Epithelial cell of prostate (primary cell): ENCODE measurements around the gene ELOVL5.
"Not testable (repeated sequence)": the region's sequence is repeated elsewhere in the genome, so short reads cannot be mapped to it uniquely, and the experiment has no call there.

ENCODE experiments used
- DNase-seq: peaks from one replicate; pipeline ENCODE4 v3.0.0-alpha.2; 2011; ENCODE audit warnings: low read depth, low spot score
- H3K27ac ChIP-seq: fragments of 450-650 bp; 2 replicates; pipeline ENCODE4 v1.5.1; 2017; ENCODE audit warnings: mild to moderate bottlenecking

Gene ELOVL5

GRCh38 chr6:53333439-53334408 lies 15.0 kb downstream of the ELOVL5 start:
- no peak overlapping the region for H3K27ac ChIP-seq
- no peak for DNase-seq

GRCh38 chr6:53331678-53332077 lies 17.1 kb downstream of the ELOVL5 start:
- no peak overlapping the region for H3K27ac ChIP-seq

DNA sequence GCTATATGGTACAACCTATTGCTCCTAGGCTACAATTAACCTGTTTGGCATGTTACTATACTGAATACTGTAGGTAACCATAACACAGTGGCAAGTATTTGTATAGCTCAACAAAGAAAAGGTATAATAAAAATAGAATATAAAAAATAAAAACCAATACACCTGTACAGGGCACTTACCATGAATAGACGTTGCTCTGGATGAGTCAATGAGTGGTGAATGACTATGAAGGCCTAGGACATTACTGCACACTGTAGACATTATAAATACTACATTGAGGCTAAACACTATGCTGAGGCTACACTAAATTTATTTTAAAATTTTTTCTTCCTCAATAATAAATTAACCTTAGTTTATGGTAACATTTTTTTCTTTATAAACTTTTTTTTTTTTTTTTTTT lies 18.6 kb downstream of the ELOVL5 start:
- no peak overlapping the region for H3K27ac ChIP-seq
- no peak for DNase-seq

More at GRCh38 chr6:53331678-53332077, 17.1 kb downstream of the ELOVL5 start:
- DNase-seq, result no peak

GRCh38 chr6:53328375-53328774 lies 20.4 kb downstream of the ELOVL5 start:
- no peak for DNase-seq
- no peak overlapping the region for H3K27ac ChIP-seq

DNA sequence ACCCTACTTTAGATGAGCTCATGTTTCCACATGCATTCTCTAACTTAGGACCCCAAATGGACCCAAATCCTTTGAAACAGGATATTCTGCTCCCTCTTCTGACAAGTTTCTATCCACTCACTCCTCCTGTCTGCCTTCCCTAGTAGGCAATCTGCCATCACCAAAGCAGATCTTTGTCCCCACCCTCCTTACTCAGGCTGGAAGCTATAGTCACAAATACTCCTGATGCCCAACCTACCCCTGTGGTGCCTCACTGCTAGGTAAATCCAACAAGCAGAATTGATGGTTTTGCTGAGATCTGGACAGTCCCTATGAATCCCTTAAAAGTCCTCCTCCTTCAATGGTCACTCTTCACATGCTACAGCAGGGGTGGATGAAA lies 21.7 kb downstream of the ELOVL5 start:
- peak; percentile 31 for DNase-seq
- peak overlapping the region; percentile 76 for H3K27ac ChIP-seq

DNA sequence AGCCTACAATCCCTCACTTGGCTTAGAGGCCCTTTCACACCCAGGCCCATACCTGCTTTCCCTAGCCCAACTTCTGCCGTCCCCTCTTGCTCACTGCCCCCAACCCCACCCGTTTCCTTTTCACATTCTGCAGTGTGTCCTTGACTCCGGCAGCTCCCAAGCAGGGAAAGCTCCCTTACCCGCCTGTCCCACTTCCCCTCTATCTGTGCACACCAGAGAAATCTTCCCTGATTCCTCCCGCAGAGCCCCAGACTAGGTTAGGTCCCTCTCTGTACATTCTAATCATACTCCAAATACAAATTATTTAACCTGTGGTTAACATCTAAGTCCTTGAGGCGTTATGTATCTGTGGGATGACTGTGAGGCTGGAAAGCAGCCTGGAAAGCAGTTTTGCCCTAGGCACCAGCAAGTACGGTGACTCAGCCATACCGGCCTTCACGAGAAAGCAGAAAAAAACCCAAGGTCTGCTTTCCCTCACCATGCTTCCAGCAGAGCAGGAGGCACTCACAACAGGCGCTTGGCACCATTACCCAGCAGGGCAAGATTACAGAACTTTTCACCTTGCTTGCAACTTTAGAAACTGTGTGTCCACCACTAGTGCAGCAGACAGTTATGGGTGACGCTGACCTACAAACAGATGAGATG lies 22.3 kb downstream of the ELOVL5 start:
- DNase-seq, result peak; percentile 96
- peak overlapping the region; percentile 76 for H3K27ac ChIP-seq

DNA sequence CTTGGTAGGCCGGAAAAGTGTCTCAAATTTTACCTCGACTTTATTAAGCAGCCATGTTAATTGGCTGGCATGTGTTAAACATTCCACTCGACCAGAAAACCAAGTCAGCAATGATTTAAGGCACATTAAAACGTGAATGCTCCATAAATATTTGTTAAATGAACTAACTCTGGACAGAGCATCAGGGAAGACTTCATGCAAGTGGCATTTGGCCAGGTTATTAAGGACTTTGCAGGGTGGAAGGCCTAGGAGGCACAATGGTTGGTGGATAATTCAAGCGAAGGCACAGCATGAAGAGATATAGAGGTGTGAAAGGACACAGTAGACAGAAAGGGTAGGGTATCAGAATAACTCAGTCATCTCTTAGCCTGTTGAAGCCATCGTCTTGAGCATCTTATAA lies 23.0 kb downstream of the ELOVL5 start:
- no peak for DNase-seq
- peak overlapping the region; percentile 76 for H3K27ac ChIP-seq

DNA sequence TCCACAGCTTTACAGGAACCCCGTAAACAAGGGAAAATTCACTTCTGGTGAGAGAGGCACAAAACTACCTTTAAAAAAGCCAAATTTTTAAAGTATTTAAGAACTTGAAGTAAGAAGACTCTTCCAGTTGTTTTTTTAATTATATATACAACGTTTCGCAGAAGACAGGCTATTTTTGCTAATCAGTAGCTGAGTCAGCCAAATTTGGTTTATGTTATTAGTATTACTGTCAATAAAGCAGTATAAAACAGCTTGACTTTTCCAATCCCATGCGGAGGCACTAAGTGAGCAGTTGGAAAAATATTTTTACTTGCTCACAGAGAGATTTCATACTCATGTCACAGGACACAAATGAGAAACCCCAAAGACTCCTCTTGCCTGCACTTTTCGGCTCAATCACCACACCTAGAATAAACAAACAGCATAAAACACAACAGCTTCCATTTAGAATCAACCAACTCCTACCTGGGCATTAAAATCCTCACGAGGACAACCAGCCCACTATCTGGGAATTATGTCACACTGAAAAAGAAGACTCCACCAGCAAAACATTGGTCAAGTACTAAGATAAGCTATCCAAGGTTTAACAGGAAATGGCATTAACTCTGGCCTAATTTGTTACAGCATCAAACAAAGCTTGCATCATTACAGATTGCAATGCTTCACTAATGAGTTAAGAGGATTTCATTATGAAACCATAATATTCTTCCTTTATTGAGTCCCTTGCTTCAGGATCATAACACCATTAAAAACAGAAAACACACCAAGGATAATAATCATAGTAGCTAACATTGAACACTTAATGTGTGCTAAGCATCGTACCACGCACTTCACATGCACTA lies 26.3 kb downstream of the ELOVL5 start:
- H3K27ac ChIP-seq, result peak overlapping the region; percentile 76
- DNase-seq, result no peak

- DNase-seq, result no peak
- H3K27ac ChIP-seq, result peak overlapping the region; percentile 76
These were observed 27.0 kb downstream of the ELOVL5 start for GRCh38 chr6:53321701-53322100.

DNA sequence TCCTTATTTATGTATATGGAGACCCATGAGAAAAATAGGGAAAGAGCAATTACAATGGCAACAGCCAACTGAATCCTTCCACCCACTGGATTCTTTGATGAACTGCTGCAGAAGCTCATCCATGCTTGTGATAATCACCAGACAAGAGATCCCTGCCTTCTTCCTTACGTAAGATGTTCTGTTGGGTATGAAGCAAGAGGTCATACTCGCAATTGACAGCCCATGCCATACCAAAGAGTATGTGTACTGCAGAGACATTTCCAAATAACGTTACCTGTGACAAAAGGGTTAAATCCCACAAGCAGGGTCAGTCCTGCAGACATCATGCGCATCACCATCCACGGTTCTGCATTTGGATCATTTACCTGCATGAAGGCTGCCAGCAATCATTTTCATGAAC lies 27.8 kb downstream of the ELOVL5 start:
- H3K27ac ChIP-seq, result no peak overlapping the region
- DNase-seq, result no peak

DNA sequence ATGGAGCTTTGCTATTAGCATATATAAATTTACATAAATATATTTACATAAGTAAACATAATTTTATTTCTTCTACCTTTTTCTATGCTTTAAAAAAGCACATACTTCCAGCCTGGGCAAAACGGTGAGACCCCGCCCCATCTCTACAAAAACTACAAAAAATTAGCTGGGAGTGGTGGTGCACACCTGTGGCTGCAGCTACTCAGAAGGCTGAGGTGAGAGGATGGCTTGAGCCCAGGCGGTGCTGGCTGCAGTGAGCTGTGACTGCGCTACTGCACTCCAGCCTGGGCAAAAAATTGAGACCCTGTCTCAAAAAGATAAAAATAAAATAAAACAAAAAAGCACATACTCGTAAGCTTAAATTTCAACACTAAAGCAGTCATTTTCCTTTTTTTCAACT lies 30.3 kb downstream of the ELOVL5 start:
- no peak overlapping the region for H3K27ac ChIP-seq
- DNase-seq, result no peak

DNA sequence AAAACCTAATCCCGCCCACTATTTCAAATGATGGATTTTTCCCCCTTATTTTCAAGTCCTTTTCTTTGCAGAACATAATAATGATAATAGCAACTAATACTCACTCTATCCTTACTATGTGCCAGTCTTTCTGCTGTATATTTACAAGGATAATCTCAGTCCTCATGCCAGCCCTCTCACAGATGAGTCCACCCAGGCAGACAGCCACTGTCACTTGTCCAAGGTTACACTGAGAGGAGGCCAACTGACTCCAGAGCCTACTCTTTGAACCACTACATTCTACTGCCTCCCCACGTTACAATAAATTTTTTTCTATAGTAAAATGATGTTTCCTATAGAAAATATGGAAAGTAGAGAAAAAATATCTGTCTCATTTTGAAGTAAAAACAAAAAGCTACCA lies 30.9 kb downstream of the ELOVL5 start:
- DNase-seq, result no peak
- no peak overlapping the region for H3K27ac ChIP-seq

DNA sequence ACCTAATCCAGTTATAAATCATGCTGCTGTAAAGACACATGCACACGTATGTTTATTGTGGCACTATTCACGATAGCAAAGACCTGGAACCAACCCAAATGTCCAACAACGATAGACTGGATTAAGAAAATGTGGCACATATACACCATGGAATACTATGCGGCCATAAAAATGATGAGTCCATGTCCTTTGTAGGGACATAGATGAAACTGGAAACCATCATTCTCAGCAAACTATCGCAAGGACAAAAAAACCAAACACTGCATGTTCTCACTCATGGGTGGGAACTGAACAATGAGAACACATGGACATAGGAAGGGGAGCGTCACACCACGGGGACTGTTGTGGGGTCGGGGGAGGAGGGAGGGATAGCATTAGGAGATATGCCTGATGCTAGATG lies 31.5 kb downstream of the ELOVL5 start:
- not testable (repeated sequence) for DNase-seq, H3K27ac ChIP-seq

DNA sequence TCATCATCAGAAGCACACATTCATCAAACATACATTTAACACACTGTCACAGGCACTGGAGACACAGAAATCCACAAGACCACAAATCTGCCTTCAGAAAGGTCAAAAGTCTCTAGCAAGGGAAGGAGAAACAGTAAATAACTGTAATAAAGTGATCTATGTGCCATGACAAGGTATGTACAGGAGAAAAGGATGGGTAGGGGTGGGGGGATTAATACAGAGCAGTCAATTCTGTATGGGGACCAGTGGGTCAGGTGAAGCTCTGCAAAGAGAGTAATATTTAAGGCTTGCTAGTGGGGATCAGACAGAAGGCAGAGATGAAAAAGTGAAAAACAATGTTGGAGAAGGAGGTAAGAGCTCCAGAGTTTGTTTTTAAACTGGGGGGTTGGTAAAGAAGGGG lies 32.6 kb downstream of the ELOVL5 start:
- H3K27ac ChIP-seq, result no peak overlapping the region
- DNase-seq, result no peak

DNA sequence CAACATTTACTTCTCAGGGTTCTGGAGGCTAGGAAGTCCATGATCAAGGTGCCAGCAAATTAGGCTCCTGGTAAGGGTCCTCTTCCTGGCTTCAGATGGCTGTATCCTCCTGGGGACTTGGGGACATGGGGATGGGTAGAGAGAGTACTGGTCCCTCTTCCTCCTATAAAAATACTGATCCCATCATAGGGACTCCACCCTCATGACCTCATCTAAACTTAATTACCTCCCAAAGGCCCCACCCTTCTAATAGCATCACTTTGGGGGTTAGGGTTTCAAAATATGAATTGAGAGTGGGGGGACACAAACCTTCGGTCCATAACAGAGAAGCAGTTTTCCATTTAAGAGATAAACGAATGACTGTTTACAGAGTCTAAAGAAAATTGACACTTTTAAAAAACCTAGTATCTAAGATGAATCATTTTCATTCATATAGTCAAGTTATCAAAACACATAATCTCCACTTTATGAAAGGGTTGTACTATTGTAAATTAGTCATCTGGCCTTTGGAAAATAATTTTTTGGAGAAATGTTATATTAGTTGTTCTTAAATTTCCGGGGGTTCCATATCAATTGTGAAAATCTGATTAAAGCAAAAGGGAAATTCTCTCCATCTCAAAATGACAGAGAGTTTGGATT lies 33.5 kb downstream of the ELOVL5 start:
- DNase-seq, result no peak
- H3K27ac ChIP-seq, result no peak overlapping the region

- H3K27ac ChIP-seq, result no peak overlapping the region
- DNase-seq, result no peak
These were observed 34.9 kb downstream of the ELOVL5 start for GRCh38 chr6:53313784-53314400.

DNA sequence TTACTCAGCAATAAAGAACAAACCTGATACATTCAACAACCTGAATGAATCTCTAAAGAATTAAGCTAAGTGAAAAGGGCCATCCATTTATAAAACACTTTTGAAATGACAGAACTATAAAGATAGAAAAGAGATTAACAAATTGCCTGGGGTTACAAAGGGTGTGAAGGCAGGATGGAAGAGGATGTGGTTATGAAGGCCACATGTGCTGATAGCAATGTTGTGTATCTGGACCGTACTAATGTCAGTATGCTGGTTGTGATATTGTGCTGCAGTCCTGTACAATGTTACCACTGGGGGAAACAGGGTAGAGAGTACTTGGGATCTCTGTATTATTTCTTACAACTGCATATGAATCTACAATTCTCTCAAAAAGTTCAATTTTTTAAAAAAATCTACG lies 36.4 kb downstream of the ELOVL5 start:
- H3K27ac ChIP-seq, result no peak overlapping the region
- no peak for DNase-seq

DNA sequence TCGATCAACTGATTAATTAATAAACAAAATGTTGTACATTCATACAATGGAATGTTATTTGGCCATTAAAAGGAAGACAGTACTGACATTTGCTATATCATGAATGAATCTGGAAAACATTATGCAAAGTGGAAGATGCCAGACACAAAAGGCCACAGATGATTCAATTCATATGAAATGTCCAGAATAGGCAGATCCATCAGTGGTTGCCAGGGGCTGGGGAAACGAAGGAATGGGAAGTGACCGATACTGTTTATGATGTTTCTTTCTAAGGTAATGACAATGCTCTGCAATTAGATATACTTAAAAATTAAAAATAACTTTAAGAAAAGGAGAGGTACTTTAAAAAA lies 37.2 kb downstream of the ELOVL5 start:
- no peak overlapping the region for H3K27ac ChIP-seq

DNA sequence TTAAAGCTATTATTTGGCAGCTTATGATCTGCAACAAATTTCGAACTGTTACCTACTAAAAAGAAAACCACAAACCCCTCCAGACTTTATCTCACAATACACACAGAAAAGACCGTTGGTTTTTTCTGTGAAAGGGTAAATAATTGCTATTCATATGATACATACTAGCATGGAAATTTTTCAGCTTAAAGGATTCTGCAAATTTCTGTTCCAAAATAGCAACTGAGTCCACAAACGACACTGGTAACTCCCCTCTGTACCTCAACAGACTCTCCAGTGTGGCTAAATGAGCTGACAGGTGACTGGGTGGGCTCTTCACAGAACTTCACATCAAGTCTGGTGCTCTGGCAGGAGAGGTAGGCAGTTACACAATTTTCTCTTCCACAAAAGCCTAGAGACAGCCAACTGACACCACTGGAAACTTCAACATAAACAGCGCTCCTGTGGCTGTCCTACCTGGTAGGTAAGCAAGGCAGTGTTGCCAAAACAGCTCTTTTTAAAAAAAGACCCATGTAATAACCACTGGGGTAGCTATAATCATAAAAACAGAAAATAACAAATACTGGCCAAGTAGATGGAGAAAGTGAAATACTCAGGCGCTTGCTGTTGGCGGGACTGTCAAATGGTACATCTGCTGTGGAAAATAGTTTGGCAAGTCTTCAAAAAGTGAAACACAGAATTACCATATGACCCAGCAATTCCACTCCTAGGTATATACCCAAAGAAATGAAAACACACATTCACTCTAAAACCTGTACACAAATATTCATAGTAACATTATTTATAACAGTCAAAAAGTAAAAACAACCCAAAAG lies 37.8 kb downstream of the ELOVL5 start:
- no peak overlapping the region for H3K27ac ChIP-seq
- no peak for DNase-seq

More for the DNA sequence above, 37.2 kb downstream of the ELOVL5 start:
- DNase-seq, result no peak
